ENCODE results near the gene PRR3.
"Not testable (repeated sequence)": the region's sequence is repeated elsewhere in the genome, so short reads cannot be mapped to it uniquely, and the experiment has no call there.

PRR3 gene

GRCh38 chr6:30556906-30557682, at the start of gene PRR3:
TSS of gene PRR3 (plus strand) at chr6:30557295. CDS start at chr6:30557345, 50 bp downstream.
- DNase-seq (ENCODE audit: low read depth in 2 of 2) = peak; percentile 63 to 65

DNA sequence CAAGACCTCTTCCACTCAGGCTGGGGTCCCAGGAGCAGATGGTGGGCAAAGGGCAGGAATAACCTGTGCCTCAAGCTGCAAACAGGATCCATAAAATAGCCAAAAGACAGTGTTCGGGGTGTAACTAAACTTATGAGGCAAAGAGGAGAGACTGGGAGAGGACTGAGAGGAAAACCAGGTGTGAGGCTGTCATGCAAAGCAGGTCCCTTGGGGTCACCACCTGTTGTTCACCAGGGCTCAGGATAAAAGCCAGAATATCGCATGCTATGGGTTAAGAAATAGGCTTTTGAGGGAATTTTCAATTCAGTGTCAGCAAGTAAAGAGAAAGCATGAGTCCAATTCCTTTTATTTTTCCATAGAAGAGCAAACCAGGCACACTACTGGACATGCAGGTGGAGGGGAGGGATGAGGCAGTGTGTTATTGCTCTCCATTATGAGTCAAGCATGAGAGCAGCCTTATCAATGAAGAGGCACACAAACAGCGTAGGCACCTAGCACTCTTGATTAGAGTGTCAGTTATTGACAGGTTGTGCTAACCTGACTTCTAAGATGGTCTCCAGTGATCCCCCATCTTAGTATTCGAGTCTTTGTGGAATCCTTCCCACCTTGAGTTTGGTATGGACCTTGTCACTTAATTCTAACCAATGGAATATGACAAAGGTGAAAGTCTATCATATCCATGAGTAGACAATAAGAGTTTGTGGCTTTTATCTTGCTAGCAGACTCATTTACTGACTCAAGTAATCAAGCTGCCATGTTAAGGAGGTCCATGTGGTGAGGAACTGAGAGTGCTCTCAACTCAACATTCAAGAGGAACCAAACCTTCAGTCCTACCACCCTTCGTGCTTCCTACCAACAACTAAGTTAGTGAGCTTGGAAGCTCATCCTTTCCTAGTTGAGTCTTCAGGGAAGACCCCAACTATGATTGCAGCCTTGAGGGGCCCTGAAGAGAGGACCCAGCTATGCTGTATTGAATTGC, 49.0 kb upstream of the PRR3 start:
- no peak for DNase-seq (ENCODE audit: low read depth in 2 of 2)

- DNase-seq (ENCODE audit: low read depth in 2 of 2) = no peak
These were observed 48.0 kb upstream of the PRR3 start for GRCh38 chr6:30508890-30509736.

GRCh38 chr6:30510419-30511168, 46.5 kb upstream of the PRR3 start:
- no peak for DNase-seq (ENCODE audit: low read depth in 2 of 2)

DNA sequence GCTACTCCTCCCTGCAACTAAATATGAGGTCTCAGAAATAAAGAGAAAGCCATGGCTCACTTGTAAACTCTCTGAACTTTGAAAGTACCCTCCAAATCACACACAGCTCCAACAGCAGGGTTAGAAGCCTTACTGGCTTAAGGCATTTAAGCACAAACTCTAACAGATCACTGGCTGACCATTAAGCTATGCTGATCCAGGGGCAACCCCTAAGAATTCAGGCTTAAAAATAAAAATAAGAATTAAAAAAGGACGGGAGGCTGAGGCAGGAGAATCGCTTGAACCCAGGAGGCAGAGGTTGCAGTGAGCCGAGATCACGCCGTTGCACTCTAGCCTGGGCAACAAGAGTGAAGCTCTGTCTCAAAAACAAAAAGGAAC, 45.9 kb upstream of the PRR3 start:
- DNase-seq (ENCODE audit: low read depth in 2 of 2) = no peak

- DNase-seq (ENCODE audit: low read depth in 2 of 2) = no peak
These were observed 43.6 kb upstream of the PRR3 start for GRCh38 chr6:30513451-30513850.

DNA sequence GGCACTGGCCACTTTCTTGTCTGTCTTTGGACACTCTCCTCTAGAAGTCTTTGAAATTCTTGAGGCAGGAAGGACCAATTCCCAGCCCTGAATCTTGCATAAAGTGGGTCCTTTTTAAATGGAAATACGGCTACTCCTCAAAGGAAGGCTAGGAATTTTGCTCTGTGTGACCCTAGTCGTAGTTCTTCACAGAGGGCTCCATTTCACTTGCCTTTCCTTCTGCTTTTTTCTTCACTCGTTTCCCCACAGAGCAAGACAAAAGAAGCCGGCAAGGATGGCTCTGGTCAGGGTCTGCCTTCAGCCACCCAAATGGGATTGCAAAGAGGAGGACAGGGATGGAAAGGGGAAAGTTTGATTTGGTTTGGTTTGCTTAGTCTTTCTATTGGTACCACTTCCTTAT, 42.0 kb upstream of the PRR3 start:
- no peak for DNase-seq (ENCODE audit: low read depth in 2 of 2)

- DNase-seq (ENCODE audit: low read depth in 2 of 2) = peak; percentile 70 to 76
These were observed 40.9 kb upstream of the PRR3 start for GRCh38 chr6:30515944-30516753.

GRCh38 chr6:30516754-30517076, 40.4 kb upstream of the PRR3 start:
- DNase-seq (ENCODE audit: low read depth in 2 of 2) = not testable (repeated sequence)

DNA sequence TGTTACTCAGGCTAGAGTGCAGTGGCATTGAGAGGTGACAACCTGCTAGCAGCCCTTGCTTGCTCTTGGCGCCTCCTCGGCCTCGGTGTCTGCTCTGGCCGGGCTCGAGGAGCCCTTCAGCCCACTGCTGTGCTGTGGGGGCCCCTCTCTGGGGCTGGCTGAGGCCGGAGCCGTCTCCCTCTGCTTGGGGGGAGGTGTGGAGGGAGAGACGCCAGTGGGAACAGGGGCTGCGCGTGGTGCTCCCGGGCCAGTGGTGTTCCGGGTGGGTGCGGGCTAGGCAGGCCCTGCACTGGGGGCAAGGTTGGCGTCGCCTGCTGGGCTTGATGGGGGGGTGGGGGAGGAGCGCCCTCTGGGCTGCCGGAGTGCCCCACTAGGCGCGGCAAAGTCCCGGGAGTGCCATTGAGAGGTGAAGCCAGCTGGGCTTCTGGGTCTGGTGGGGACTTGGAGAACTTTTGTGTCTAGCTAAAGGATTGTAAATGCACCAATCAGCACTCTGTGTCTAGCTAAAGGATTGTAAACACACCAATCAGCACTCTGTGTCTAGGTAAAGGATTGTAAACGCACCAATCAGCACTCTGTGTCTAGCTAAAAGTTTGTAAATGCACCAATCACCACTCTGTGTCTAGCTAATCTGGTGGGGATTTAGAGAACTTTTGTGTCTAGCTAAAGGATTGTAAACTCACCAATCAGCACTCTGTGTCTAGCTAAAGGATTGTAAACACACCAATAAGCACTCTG, 39.2 kb upstream of the PRR3 start:
- not testable (repeated sequence) for DNase-seq (ENCODE audit: low read depth in 2 of 2)

GRCh38 chr6:30518505-30519145, 38.5 kb upstream of the PRR3 start:
- not testable (repeated sequence) for DNase-seq (ENCODE audit: low read depth in 2 of 2)

GRCh38 chr6:30520522-30520921, 36.6 kb upstream of the PRR3 start:
- no peak for DNase-seq (ENCODE audit: low read depth in 2 of 2)

- not testable (repeated sequence) for DNase-seq (ENCODE audit: low read depth in 2 of 2)
These were observed 36.0 kb upstream of the PRR3 start for GRCh38 chr6:30521082-30521481.

DNA sequence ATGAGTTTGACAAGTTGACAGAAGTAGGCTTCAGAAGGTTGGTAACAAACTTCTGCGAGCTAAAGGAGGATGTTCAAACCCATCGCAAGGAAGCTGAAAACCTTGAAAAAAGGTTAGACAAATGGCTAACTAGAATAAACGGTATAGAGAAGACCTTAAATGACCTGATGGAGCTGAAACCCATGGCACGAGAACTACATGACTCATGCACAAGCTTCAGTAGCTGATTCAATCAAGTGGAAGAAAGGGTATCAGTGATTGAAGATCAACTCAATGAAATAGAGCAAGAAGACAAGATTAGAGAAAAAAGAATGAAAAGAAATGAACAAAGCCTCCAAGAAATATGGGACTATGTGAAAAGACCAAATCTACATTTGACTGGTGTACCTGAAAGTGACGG, 35.1 kb upstream of the PRR3 start:
- not testable (repeated sequence) for DNase-seq (ENCODE audit: low read depth in 2 of 2)

DNA sequence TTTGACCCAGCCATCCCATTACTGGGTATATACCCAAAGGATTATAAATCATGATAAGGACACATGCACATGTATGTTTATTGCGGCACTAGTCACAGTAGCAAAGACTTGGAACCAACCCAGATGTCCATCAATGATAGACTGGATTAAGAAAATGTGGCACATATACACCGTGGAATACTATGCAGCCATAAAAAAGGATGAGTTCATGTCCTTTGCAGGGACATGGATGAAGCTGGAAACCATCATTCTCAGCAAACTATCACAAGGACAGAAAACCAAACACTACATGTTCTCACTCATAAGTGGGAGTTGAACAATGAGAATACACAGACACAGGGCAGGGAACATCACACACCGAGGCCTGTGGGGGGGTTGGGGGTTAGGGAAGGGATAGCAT, 30.7 kb upstream of the PRR3 start:
- not testable (repeated sequence) for DNase-seq (ENCODE audit: low read depth in 2 of 2)

DNA sequence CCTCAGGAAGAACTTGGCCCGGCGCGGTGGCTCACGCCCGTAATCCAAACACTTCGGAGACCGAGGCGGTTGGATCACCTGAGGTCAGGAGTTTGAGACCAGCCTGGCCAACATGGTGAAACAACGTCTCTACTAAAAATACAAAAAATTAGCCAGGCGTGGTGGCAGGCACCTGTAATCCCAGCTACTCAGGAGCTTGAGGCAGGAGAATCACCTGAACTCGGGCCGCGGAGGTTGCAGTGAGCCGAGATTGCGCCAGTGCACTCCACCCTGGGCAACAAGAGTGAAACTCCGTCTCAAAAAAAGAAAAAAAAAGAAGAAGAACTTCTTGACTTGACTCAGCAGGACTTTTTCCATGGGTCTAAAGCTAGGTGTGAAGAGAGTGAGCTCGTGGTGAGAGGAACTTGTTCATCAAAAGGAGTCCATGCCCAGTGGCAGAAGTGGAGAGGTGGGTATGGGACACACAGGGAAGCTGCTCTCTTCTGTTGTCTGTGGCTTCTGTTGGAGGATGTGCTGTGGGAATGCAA, 27.7 kb upstream of the PRR3 start:
- not testable (repeated sequence) for DNase-seq (ENCODE audit: low read depth in 2 of 2)

- DNase-seq (ENCODE audit: low read depth in 2 of 2) = no peak
These were observed 27.1 kb upstream of the PRR3 start for GRCh38 chr6:30530014-30530413.

- no peak for DNase-seq (ENCODE audit: low read depth in 2 of 2)
These were observed 23.4 kb upstream of the PRR3 start for GRCh38 chr6:30533460-30534294.
